Measurements from ENCODE around the gene FCGR2B. TPM values are rescaled to one million over a fixed set of nuclear protein-coding genes. Genes with fewer than 3 reads are reported as not detected.
"Not testable (repeated sequence)": the region's sequence is repeated elsewhere in the genome, so short reads cannot be mapped to it uniquely, and the experiment has no call there.

The FCGR2B gene
- total and polyA plus RNA-seq, 8 donors = 0.19 to 8.8 (median 0.95) TPM

GRCh38 chr1:161631076-161631475 lies 31.9 kb upstream of the FCGR2B start, which contains the start of gene FCGR3B:
Gene FCGR3B (minus strand): TSS chr1:161631176. CDS start chr1:161631094, 82 bp downstream.
- no peak for DNase-seq
- Histone ChIP-seq H3K4me1 (no peaks in the 10 kb centered on the region), H3K27me3 (no peaks in the 10 kb centered on the region), H3K27ac (no peak within 1 kb of the TSS), H3K36me3 (no peaks in the 10 kb centered on the region), H3K9me3 (no peaks in the 10 kb centered on the region), H3K4me3 (no peak within 1 kb of the TSS)
- TF ChIP-seq, protein P1, sequence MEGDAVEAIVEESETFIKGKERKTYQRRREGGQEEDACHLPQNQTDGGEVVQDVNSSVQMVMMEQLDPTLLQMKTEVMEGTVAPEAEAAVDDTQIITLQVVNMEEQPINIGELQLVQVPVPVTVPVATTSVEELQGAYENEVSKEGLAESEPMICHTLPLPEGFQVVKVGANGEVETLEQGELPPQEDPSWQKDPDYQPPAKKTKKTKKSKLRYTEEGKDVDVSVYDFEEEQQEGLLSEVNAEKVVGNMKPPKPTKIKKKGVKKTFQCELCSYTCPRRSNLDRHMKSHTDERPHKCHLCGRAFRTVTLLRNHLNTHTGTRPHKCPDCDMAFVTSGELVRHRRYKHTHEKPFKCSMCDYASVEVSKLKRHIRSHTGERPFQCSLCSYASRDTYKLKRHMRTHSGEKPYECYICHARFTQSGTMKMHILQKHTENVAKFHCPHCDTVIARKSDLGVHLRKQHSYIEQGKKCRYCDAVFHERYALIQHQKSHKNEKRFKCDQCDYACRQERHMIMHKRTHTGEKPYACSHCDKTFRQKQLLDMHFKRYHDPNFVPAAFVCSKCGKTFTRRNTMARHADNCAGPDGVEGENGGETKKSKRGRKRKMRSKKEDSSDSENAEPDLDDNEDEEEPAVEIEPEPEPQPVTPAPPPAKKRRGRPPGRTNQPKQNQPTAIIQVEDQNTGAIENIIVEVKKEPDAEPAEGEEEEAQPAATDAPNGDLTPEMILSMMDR (IDR thresholded peaks at IDR 0.05) = no peak
- 69 to 86% methylated on average over 4 of the region's 4 CpGs for WGBS, 2 donors
- FAIRE-seq = no peak
- no peak for ATAC-seq
- intact Hi-C loops (cut with DNase I) = no loop called here

GRCh38 chr1:161634993-161635392 lies 27.9 kb upstream of the FCGR2B start:
- FAIRE-seq; intact Hi-C loops (cut with DNase I); DNase-seq; H3K36me3 ChIP-seq; H3K27ac ChIP-seq; H3K4me3 ChIP-seq; ATAC-seq; H3K4me1 ChIP-seq; H3K9me3 ChIP-seq; H3K27me3 ChIP-seq: not testable (repeated sequence)
- WGBS, 2 donors = 70 to 83% methylated on average over 1 of the region's 2 CpGs

- DNase-seq; H3K27me3 ChIP-seq; intact Hi-C loops (cut with DNase I); H3K4me1 ChIP-seq; H3K9me3 ChIP-seq; H3K27ac ChIP-seq; FAIRE-seq; H3K36me3 ChIP-seq; H3K4me3 ChIP-seq: not testable (repeated sequence)
- no CpG with 5 or more reads among the region's 1 CpG for WGBS, 2 donors
- peak in 2 of 4 donors; percentile 45 to 66 for ATAC-seq
Observed at GRCh38 chr1:161636189-161636782, 26.7 kb upstream of the FCGR2B start.

GRCh38 chr1:161636976-161637375 lies 26.0 kb upstream of the FCGR2B start:
- DNase-seq; H3K4me1 ChIP-seq; FAIRE-seq; H3K4me3 ChIP-seq; ATAC-seq; intact Hi-C loops (cut with DNase I); H3K9me3 ChIP-seq; H3K27ac ChIP-seq; H3K27me3 ChIP-seq; H3K36me3 ChIP-seq: not testable (repeated sequence)
- WGBS, 2 donors = 79 to 84% methylated on average over 3 of the region's 3 CpGs

DNA sequence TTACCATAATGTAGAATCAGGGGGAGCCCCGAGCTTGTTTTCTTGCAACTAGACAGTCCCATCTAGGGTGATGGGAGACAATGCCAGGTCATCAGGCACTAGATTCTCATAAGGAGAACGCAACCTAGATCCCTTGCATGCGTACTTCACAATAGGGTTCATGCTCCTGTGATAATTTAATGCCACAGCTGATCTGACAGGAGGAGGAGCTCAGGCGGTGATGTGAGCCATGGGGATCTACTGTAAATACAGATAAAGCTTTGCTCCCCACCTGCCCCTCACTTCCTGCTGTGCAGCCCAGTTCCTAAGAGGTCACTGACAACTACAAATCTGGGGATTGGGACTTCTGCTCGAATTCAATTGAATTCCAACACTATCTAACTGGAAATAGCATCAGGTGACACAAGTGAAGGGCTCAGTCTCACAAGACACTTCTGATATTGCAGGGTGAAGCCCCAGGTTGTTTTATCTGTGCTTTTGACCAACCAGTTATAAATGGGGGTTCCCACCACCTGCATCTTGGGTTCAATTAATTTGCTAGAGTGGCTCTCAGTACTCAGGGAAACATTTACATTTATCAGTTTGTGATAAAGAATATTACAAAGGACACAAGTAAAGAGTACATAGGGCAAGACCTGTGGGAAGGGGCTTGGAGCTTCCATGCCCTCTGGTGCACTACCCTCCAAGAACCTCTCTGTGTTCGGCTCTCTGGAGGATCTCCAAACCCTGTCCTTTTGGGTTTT lies 24.5 kb upstream of the FCGR2B start:
- intact Hi-C loops (cut with DNase I); FAIRE-seq; DNase-seq; ATAC-seq; H3K27ac ChIP-seq; H3K27me3 ChIP-seq; H3K4me3 ChIP-seq; H3K9me3 ChIP-seq; H3K36me3 ChIP-seq; H3K4me1 ChIP-seq: not testable (repeated sequence)
- 23 to 69% methylated on average over 1 to 4 of the region's 6 CpGs for WGBS, 2 donors

- H3K4me1 ChIP-seq; H3K27ac ChIP-seq; intact Hi-C loops (cut with DNase I); H3K36me3 ChIP-seq; H3K9me3 ChIP-seq; H3K4me3 ChIP-seq; FAIRE-seq; DNase-seq; ATAC-seq; H3K27me3 ChIP-seq: not testable (repeated sequence)
- 43 to 49% methylated on average over 2 of the region's 2 CpGs for WGBS, 2 donors
Observed at GRCh38 chr1:161639203-161639602, 23.7 kb upstream of the FCGR2B start.

GRCh38 chr1:161642697-161643096 lies 20.2 kb upstream of the FCGR2B start:
- H3K4me3 ChIP-seq; H3K27ac ChIP-seq; intact Hi-C loops (cut with DNase I); DNase-seq; H3K4me1 ChIP-seq; H3K36me3 ChIP-seq; H3K9me3 ChIP-seq; FAIRE-seq; H3K27me3 ChIP-seq: not testable (repeated sequence)
- peak in 2 of 4 donors; percentile 67 to 82 for ATAC-seq
- WGBS, 2 donors = 100% methylated on average over 1 of the region's 1 CpG; no CpG with 5 or more reads in 1 of the 2 donors

GRCh38 chr1:161643481-161644208 lies 19.3 kb upstream of the FCGR2B start:
- DNase-seq; H3K9me3 ChIP-seq; H3K4me1 ChIP-seq; H3K4me3 ChIP-seq; H3K36me3 ChIP-seq; FAIRE-seq; intact Hi-C loops (cut with DNase I); H3K27me3 ChIP-seq: not testable (repeated sequence)
- WGBS, 2 donors = 66 to 77% methylated on average over 5 of the region's 5 CpGs
- ATAC-seq = peak in 2 of 4 donors; percentile 69 to 73
- H3K27ac ChIP-seq = peak overlapping the region in 1 of 4 donors; percentile 2

GRCh38 chr1:161644855-161645254 lies 18.1 kb upstream of the FCGR2B start:
- H3K4me1 ChIP-seq; ATAC-seq; intact Hi-C loops (cut with DNase I); FAIRE-seq; H3K27ac ChIP-seq; H3K9me3 ChIP-seq; H3K27me3 ChIP-seq; H3K4me3 ChIP-seq; DNase-seq; H3K36me3 ChIP-seq: not testable (repeated sequence)
- 23 to 29% methylated on average over 1 of the region's 1 CpG for WGBS, 2 donors
